PC-9 (cell line): ENCODE results near the gene USH2A. TPM values are rescaled to one million over a fixed set of nuclear protein-coding genes. Genes with fewer than 3 reads are reported as not detected.

Experiments
- BruUV-seq: library from RNA; stranded (reverse); fragments of 400-500 nt; replicated peaks from 2 replicates; lab custom pipeline; 2021; lab: Mats Ljungman, UMichigan
- CTCF ChIA-PET: fragments of 300-600 bp; sonication (Branson Sonifier 250); formaldehyde crosslinking; loops from one replicate; lab custom pipeline; 2022; ENCODE audit warnings: antibody characterized with exemption; lab: Charles Lee
- POLR2A ChIA-PET: fragments of 300-600 bp; sonication (Branson Sonifier 250); formaldehyde crosslinking; loops from one replicate; lab custom pipeline; 2022; ENCODE audit warnings: antibody characterized with exemption; ENCODE audit not compliant: unreplicated experiment; lab: Charles Lee
- DNase-seq, 2 experiments: peaks; one replicate each; pipeline versions ENCODE4 v3.0.0 to v3.0.0-alpha.2; 2015 to 2022; ENCODE audit warnings: mixed read lengths in 1 of 2
- H2AFZ ChIP-seq: fragments of 200-600 bp; sonication (generic); 2 replicates; pipeline ENCODE4 v1.8.1; 2017; ENCODE audit warnings: antibody characterized with exemption
- H3F3A ChIP-seq: fragments of 200-600 bp; sonication (generic); 2 replicates; pipeline ENCODE4 v1.8.1; 2017; ENCODE audit warnings: antibody characterized with exemption, mild to moderate bottlenecking, low read depth; ENCODE audit not compliant: insufficient read depth
- H3K27ac ChIP-seq: fragments of 200-600 bp; sonication (generic); 2 replicates; pipeline ENCODE4 v1.6.1; 2016; ENCODE audit warnings: mixed run types
- H3K27me3 ChIP-seq: fragments of 200-600 bp; sonication (generic); 2 replicates; pipeline ENCODE4 v1.6.1; 2016; ENCODE audit warnings: low read depth, mixed run types; ENCODE audit not compliant: insufficient read depth
- H3K36me3 ChIP-seq: fragments of 200-600 bp; sonication (generic); 2 replicates; pipeline ENCODE4 v1.6.1; 2016; ENCODE audit warnings: low read depth, mixed run types
- H3K4me1 ChIP-seq: fragments of 200-600 bp; sonication (generic); replicated peaks from 2 replicates; pipeline ENCODE4 v1.6.1; 2016; ENCODE audit warnings: mixed run types; ENCODE audit not compliant: insufficient read depth
- H3K4me2 ChIP-seq: fragments of 200-600 bp; sonication (generic); 2 replicates; pipeline ENCODE4 v1.6.1; 2017; ENCODE audit warnings: mixed run types
- H3K4me3 ChIP-seq: fragments of 200-600 bp; sonication (generic); 2 replicates; pipeline ENCODE4 v1.6.1; 2016; ENCODE audit warnings: mixed run types
- H3K79me2 ChIP-seq: fragments of 200-600 bp; sonication (generic); 2 replicates; pipeline ENCODE4 v1.6.1; 2017; ENCODE audit warnings: low read depth, mixed run types
- H3K9me2 ChIP-seq: fragments of 200-600 bp; sonication (generic); 2 replicates; pipeline ENCODE4 v1.8.1; 2017; ENCODE audit warnings: mild to moderate bottlenecking; ENCODE audit not compliant: insufficient read depth
- H3K9me3 ChIP-seq: fragments of 200-600 bp; sonication (generic); 2 replicates; pipeline ENCODE4 v1.8.1; 2016; ENCODE audit warnings: low read depth; ENCODE audit not compliant: insufficient read depth
- H4K20me1 ChIP-seq: fragments of 200-600 bp; sonication (generic); 2 replicates; pipeline ENCODE4 v1.8.1; 2017; ENCODE audit not compliant: insufficient read depth
- EZH2 ChIP-seq: fragments of 200-600 bp; sonication (generic); IDR thresholded peaks from 2 replicates; pipeline ENCODE4 v1.8.0; 2017; ENCODE audit warnings: antibody characterized with exemption, low read depth
- intact Hi-C: fragments of 100-400 bp; cut with micrococcal nuclease; formaldehyde crosslinking; loops from one replicate; pipeline ENCODE4 v1.10.0; 2022; ENCODE audit not compliant: unreplicated experiment
- total RNA-seq: library from RNA; stranded (reverse); gene quantifications from 2 replicates; pipeline ENCODE4 v1.2.3, GENCODE V29; 2021
- TF ChIP-seq, protein P1 (sequence below): fragments of 200-600 bp; sonication (generic); conservative IDR thresholded peaks from 2 replicates; pipeline ENCODE4 v1.6.1; 2017; ENCODE audit warnings: mixed run types, antibody characterized with exemption, mild to moderate bottlenecking, moderate library complexity

The USH2A gene
- total RNA-seq, 1 experiment from 2014 or later: not detected

DNA sequence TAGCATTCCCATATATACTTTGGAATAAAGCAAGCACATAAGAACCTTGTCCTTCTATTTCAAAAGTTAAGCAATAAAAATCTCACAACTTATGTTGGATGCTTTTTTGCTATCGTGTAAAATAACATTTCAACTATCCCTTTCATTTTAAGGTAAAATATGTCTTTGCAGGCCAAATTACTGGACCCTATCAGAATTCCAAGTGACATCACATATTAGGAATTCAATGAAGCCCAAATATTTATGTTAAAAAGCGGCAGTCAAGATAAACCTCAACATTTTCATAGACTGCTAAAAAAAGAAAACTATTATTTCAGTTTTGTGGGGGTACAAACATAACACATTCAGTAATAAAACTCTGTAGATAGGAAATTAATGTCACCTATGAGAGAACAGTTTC lies 604.1 kb downstream of the USH2A start:
- Histone ChIP-seq H3K9me2 (no peaks in the 10 kb centered on the region), H3K27ac (no peak overlapping the region), H3K9me3 (no peaks in the 10 kb centered on the region; the same call in 1 of the 2 replicates), H3F3A (no peaks in the 10 kb centered on the region), H3K36me3 (no peaks in the 10 kb centered on the region), H3K4me1 (no peaks in the 10 kb centered on the region), H2AFZ (no peak overlapping the region), H3K4me2 (no peak overlapping the region), H4K20me1 (no peaks in the 10 kb centered on the region), H3K79me2 (no peaks in the 10 kb centered on the region), H3K27me3 (no peaks in the 10 kb centered on the region), H3K4me3 (no peak overlapping the region)
- ChIA-PET CTCF (no interaction called here), POLR2A (no interaction called here)
- no peak for DNase-seq
- no TSS peak for BruUV-seq
- intact Hi-C loops: no loop called here
- TF ChIP-seq, protein P1, sequence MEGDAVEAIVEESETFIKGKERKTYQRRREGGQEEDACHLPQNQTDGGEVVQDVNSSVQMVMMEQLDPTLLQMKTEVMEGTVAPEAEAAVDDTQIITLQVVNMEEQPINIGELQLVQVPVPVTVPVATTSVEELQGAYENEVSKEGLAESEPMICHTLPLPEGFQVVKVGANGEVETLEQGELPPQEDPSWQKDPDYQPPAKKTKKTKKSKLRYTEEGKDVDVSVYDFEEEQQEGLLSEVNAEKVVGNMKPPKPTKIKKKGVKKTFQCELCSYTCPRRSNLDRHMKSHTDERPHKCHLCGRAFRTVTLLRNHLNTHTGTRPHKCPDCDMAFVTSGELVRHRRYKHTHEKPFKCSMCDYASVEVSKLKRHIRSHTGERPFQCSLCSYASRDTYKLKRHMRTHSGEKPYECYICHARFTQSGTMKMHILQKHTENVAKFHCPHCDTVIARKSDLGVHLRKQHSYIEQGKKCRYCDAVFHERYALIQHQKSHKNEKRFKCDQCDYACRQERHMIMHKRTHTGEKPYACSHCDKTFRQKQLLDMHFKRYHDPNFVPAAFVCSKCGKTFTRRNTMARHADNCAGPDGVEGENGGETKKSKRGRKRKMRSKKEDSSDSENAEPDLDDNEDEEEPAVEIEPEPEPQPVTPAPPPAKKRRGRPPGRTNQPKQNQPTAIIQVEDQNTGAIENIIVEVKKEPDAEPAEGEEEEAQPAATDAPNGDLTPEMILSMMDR: no peak
- TF ChIP-seq EZH2: no peak

DNA sequence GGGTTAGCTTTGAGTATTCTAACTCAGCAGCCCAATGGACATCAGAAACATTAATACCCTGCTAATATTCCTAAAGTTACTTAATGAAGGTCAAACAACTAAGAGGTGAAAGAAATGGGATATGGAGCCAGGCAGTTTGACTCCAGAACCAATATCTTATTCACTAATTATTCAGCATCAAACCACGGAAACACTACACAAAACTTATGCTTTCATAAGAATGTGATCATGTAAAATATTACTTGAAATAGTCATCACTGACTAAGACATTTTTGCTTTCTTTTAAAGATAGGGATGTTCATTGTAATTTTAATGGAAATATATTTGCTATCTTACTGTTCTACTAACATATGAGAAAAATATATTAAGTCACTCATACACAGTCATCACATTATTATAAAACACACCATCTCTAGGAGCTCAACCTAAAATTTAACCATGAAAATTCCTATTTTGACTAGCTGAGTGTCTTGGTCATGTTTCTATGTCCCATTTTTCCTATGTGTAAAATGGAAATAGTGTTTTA lies 615.3 kb downstream of the USH2A start:
- Histone ChIP-seq H3K27ac (no peak overlapping the region), H3K27me3 (no peaks in the 10 kb centered on the region), H3F3A (no peaks in the 10 kb centered on the region), H3K4me1 (no peaks in the 10 kb centered on the region), H3K4me3 (no peak overlapping the region), H3K79me2 (no peaks in the 10 kb centered on the region), H3K4me2 (no peak overlapping the region), H2AFZ (no peak overlapping the region), H3K36me3 (no peaks in the 10 kb centered on the region), H4K20me1 (no peaks in the 10 kb centered on the region), H3K9me2 (no peaks in the 10 kb centered on the region), H3K9me3 (0 out of 2 replicates have a peak, but pooled peaks cover 10% of the 10 kb centered on the region)
- CTCF ChIA-PET: no interaction called here
- no peak for DNase-seq
- POLR2A ChIA-PET: no interaction called here
- no peak for TF ChIP-seq EZH2
- TF ChIP-seq, protein P1: no peak
- BruUV-seq: no TSS peak
- intact Hi-C loops: no loop called here

DNA sequence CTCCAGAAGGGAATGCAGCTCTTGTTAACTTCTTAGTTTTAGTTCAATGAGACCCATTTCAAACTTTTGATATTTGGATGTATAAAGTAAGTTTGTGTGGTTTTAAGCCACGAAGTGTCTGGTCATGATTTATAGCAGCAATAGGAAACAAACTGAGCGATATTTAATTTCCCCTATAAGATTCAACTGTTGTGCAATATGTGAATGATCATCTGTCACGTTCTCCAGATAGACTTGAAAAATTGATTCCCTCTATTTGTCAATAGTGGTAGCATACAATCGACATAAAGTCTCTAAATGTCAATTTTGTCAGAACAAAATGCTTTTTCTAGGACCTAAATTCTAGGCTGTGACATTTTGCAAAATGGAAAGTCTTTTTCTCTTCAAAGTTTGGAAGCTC lies 616.0 kb downstream of the USH2A start:
- Histone ChIP-seq H3K9me3 (0 out of 2 replicates have a peak, but pooled peaks cover 3% of the 10 kb centered on the region), H3K4me2 (no peak overlapping the region), H4K20me1 (no peaks in the 10 kb centered on the region), H2AFZ (no peak overlapping the region), H3K36me3 (no peaks in the 10 kb centered on the region), H3K4me3 (no peak overlapping the region), H3K9me2 (no peaks in the 10 kb centered on the region), H3F3A (no peaks in the 10 kb centered on the region), H3K27ac (no peak overlapping the region), H3K79me2 (no peaks in the 10 kb centered on the region), H3K27me3 (no peaks in the 10 kb centered on the region), H3K4me1 (no peaks in the 10 kb centered on the region)
- intact Hi-C loops: no loop called here
- CTCF ChIA-PET: no interaction called here
- TF ChIP-seq EZH2: no peak
- TF ChIP-seq, protein P1: no peak
- no peak for DNase-seq
- BruUV-seq: no TSS peak
- POLR2A ChIA-PET: no interaction called here
